AG09319 (cell line): ENCODE measurements around the gene PMFBP1.

ENCODE experiments used
- DNase-seq: peaks from one replicate; pipeline ENCODE4 v3.0.0-alpha.2; 2010; ENCODE audit warnings: low read depth; ENCODE audit errors: extremely low read depth
- TF ChIP-seq, protein P1 (sequence below): IDR thresholded peaks from 2 replicates; pipeline ENCODE4 v1.5.1; 2011; ENCODE audit warnings: low read depth, mild to moderate bottlenecking, inconsistent platforms, low read length, moderate library complexity

The PMFBP1 gene

DNA sequence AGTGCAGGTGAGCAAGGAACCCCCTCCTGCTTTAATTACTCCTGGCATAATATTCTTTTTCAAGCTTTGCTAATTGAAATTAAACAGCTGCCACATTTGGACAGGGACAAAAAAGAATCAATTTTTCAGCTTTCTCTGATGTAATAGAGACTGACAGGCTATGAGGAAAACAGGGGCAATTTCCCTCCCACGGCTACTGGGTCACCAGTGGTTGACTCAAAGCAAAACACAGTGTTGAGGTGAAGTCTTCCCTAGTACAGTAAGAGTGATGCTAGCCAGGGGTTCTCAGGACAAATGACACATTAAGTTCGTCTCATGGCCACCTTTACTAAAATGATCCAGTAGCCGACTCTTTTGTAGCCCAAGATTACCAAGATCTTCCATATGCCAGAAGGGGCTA lies 38.6 kb upstream of the PMFBP1 start:
- no peak for DNase-seq
- TF ChIP-seq, protein P1, sequence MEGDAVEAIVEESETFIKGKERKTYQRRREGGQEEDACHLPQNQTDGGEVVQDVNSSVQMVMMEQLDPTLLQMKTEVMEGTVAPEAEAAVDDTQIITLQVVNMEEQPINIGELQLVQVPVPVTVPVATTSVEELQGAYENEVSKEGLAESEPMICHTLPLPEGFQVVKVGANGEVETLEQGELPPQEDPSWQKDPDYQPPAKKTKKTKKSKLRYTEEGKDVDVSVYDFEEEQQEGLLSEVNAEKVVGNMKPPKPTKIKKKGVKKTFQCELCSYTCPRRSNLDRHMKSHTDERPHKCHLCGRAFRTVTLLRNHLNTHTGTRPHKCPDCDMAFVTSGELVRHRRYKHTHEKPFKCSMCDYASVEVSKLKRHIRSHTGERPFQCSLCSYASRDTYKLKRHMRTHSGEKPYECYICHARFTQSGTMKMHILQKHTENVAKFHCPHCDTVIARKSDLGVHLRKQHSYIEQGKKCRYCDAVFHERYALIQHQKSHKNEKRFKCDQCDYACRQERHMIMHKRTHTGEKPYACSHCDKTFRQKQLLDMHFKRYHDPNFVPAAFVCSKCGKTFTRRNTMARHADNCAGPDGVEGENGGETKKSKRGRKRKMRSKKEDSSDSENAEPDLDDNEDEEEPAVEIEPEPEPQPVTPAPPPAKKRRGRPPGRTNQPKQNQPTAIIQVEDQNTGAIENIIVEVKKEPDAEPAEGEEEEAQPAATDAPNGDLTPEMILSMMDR: no peak

DNA sequence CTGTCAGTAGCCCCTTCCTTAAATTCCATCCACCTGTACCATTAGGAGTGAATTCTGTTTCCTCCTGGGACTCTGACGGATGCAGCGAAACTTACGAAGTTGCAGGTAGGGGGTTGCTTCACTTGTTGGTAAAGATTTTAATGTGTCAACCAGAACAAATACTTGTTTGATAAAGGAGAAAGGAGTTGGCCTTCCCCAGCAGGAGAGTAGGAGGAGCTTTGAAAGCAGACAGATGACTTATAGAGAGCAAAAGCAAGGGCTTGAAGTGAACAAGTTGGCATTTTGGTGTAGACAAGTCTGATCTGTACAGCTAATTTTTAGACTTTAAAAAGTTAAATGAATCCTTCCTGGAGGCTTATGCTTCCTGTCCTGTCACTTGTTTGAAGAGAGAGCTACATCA lies 38.1 kb upstream of the PMFBP1 start:
- no peak for DNase-seq
- TF ChIP-seq, protein P1: no peak

DNA sequence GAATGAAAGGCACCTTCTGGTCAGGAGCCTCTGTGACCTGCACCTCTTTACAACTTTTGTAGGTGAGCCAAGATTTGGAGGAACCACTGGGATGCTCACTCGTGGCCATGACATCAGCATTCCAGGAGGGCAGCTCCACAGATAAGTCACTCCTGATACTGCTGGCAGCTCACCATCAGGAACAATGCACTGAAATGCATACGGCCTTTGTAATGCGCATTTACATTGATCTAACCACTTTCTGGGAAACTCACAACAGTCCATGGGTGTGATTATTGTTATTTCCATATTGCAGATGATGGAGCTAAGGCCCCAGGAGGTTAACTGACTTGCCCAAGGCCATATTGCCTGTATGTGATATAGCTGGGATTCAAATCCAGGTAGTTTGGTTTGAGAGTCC lies 34.3 kb upstream of the PMFBP1 start:
- no peak for DNase-seq
- TF ChIP-seq, protein P1: no peak

DNA sequence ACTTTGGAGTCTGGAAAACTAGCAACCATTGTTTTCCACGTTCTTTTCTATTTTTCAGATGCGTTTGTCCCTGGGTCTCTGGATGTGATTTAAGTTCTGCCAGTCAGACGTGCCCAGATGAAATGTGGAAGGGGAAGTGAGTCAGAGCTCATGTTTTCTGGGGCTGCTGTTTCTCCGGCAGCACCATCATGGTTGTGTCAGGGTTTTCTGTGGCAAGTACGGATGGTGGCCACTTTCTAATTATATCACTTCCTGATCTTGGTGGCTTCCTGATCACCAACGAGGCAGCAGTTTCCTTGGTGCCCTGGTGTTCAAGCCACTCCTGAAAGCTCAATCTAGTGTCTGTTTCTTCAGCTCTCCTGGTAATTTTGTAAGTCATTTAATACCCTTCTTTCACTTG lies 31.4 kb upstream of the PMFBP1 start:
- no peak for DNase-seq
- TF ChIP-seq, protein P1: no peak

DNA sequence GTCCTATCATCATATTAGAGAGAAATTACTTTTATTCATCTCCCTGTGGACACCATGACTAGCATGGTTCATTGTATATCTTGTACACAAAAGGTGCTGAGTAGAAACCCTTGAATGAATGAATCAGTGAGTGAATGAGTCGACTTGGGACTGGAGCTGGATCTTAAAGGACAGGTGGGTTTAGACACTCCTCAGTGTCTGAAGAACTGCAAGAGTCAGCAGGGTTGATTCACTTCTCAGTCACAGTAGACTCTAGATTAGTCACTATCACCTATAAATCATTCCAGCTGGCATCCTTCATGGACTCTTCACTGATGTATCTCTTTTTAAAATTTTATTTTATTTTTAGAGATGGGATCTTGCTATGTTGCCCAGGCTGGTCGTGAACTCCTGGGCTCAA lies 30.1 kb upstream of the PMFBP1 start:
- TF ChIP-seq, protein P1: no peak
- DNase-seq: no peak

DNA sequence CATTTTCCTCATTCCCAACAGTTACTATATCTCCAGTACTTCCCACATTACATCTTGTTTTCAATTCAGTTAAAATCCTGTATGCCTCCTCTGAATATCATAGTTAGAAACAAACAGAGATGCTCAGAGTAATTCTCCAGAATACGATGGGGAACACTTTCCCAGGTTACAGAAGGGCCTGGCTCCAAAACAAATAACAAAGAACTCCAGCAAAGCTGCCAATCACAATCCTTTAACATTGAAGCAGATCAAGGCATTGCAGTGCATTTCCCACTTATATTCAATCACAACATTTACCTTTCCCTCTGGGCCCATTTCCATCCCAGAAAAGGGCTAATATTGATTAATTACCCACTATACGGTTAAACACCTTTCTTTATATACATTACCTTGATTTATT lies 29.4 kb upstream of the PMFBP1 start:
- DNase-seq: no peak
- TF ChIP-seq, protein P1: no peak

DNA sequence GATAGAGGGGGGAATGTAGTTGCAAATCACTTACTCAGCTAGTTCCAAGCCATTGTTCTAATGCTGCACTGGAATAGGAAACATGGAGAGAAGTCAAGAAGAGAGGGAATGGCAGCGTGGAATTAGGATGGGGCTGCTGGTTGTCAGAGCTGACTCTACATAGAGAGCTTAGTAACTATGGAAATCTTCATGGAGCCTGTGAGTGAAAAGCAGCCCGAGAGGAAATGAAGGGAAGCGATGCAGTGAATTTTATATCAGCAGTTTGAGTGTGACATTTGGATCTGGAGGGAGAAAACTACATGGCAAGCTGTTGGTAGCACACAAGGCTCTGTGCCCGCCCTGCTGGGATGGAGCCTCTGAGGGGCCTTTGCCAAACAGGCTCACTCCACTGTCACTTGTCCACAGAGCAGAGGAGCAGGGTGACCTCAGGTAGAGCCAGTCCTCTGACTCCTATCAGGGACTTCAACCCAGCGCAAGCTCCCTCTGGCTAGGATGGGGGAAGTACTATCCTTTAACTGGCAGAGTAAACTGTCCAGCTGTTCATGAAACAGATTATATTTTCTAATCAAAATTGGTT lies 27.9 kb upstream of the PMFBP1 start:
- TF ChIP-seq, protein P1: no peak
- no peak for DNase-seq
